Measurements from ENCODE around the gene TFF3. TPM values are rescaled to one million over a fixed set of nuclear protein-coding genes. Genes with fewer than 3 reads are reported as not detected.

The TFF3 gene
- total RNA-seq, 1 donor from 2014 or later: not detected

DNA sequence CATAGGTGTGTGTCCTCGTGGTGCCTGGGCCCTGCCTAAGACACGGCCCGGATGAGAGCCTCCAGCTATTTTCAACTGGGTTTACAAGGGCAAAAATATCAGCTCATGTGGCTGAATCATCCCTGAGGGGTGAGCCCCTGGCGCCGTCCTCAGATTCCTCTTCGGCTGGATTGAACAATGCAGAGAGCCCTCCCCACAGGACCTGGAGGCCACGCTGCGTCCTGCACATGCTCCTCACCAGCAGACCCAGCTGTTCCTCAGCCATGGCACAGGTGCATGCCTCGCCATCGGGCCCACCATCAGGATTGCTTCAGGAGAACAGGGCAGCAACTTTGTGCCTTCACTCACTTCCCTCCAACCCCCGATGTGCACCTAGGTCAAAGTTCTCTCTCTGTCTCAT is 35.3 kb downstream of the TFF3 start:
- Histone ChIP-seq H2AFZ (replicated peaks) (no peak overlapping the region), H3K9me3 (ENCODE audit: low read depth) (no peaks in the 10 kb centered on the region), H3K4me1 (no peaks in the 10 kb centered on the region), H3K9ac (no peak overlapping the region), H3K4me2 (no peak overlapping the region), H3K4me3 (no peak overlapping the region), H3K27me3 (no peaks in the 10 kb centered on the region), H4K20me1 (ENCODE audit: low read depth) (no peaks in the 10 kb centered on the region), H3F3A (ENCODE audit: low read depth) (no peaks in the 10 kb centered on the region), H3K79me2 (ENCODE audit: low read depth) (no peaks in the 10 kb centered on the region), H3K27ac (no peak overlapping the region), H3K36me3 (no peaks in the 10 kb centered on the region)
- Mint-ChIP-seq H3K4me1 (no peaks in the 10 kb centered on the region), H3K27ac (no peak overlapping the region), H3K4me3 (no peak overlapping the region), H3K9me3 (no peaks in the 10 kb centered on the region), H3K27me3 (ENCODE audit: insufficient read depth, low read depth) (peaks cover 14% of the 10 kb centered on the region), H3K36me3 (no peaks in the 10 kb centered on the region)
- TF ChIP-seq EZH2phosphoT487 (IDR thresholded peaks at IDR 0.05) (no peak), EZH2 (IDR thresholded peaks at IDR 0.05) (no peak)
- TF ChIP-seq, protein P1, sequence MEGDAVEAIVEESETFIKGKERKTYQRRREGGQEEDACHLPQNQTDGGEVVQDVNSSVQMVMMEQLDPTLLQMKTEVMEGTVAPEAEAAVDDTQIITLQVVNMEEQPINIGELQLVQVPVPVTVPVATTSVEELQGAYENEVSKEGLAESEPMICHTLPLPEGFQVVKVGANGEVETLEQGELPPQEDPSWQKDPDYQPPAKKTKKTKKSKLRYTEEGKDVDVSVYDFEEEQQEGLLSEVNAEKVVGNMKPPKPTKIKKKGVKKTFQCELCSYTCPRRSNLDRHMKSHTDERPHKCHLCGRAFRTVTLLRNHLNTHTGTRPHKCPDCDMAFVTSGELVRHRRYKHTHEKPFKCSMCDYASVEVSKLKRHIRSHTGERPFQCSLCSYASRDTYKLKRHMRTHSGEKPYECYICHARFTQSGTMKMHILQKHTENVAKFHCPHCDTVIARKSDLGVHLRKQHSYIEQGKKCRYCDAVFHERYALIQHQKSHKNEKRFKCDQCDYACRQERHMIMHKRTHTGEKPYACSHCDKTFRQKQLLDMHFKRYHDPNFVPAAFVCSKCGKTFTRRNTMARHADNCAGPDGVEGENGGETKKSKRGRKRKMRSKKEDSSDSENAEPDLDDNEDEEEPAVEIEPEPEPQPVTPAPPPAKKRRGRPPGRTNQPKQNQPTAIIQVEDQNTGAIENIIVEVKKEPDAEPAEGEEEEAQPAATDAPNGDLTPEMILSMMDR (IDR thresholded peaks at IDR 0.05): no peak
- no peak for DNase-seq (ENCODE audit: low spot score)

DNA sequence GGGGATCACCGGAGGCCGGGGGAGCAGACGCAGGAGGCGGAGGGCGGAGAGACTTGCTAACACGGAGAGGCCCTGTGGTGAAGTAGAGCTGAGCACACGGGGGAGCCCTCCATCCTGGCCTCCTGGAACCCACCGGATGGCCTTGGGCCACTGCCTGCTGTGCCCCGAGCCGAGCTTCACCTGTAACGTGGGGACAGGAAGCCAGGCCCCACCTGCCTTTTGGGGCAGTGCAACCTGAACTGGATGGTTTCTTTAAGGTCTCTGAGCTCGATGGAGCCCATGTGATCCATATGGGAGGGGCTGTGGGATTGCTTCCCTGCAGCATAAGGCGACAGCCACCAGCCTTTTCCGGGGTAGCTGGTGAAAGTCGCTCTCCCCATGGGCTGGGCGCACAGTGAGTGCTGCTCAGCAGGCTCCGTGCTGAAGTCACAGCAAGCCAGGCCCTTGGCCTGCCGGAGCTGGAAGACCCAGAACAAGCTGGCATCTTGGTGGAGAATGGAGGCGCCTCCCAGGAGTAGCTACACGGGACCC is 35.8 kb downstream of the TFF3 start:
- H3K27ac Mint-ChIP-seq: no peak overlapping the region

GRCh38 chr21:42278451-42279149 is 36.6 kb downstream of the TFF3 start:
- TF ChIP-seq, protein P1 (IDR thresholded peaks at IDR 0.05): no peak
- TF ChIP-seq EZH2 (IDR thresholded peaks at IDR 0.05): no peak
- no peak overlapping the region for H3K27ac ChIP-seq
- H3K9me3 ChIP-seq (ENCODE audit: low read depth): no peaks in the 10 kb centered on the region
- Mint-ChIP-seq H3K27me3 (ENCODE audit: insufficient read depth, low read depth) (peaks cover 14% of the 10 kb centered on the region), H3K36me3 (no peaks in the 10 kb centered on the region), H3K27ac (no peak overlapping the region), H3K4me1 (no peaks in the 10 kb centered on the region), H3K9me3 (no peaks in the 10 kb centered on the region), H3K4me3 (no peak overlapping the region)
- H2AFZ ChIP-seq (replicated peaks): no peak overlapping the region
- H3K4me1 ChIP-seq: no peaks in the 10 kb centered on the region
- H3K4me3 ChIP-seq: no peak overlapping the region
- no peak overlapping the region for H3K4me2 ChIP-seq
- H3F3A ChIP-seq (ENCODE audit: low read depth): no peaks in the 10 kb centered on the region
- H3K36me3 ChIP-seq: no peaks in the 10 kb centered on the region
- no peaks in the 10 kb centered on the region for H3K27me3 ChIP-seq
- H4K20me1 ChIP-seq (ENCODE audit: low read depth): no peaks in the 10 kb centered on the region
- no peaks in the 10 kb centered on the region for H3K79me2 ChIP-seq (ENCODE audit: low read depth)
- no peak overlapping the region for H3K9ac ChIP-seq
- DNase-seq (ENCODE audit: low spot score): no peak

More for the DNA sequence above, 35.8 kb downstream of the TFF3 start:
- H4K20me1 ChIP-seq (ENCODE audit: low read depth): no peaks in the 10 kb centered on the region
- H3F3A ChIP-seq (ENCODE audit: low read depth): no peaks in the 10 kb centered on the region
- no peak overlapping the region for H3K4me3 ChIP-seq
- TF ChIP-seq EZH2 (IDR thresholded peaks at IDR 0.05): no peak
- no peak for TF ChIP-seq EZH2phosphoT487 (IDR thresholded peaks at IDR 0.05)
- TF ChIP-seq, protein P1 (IDR thresholded peaks at IDR 0.05): no peak
- no peaks in the 10 kb centered on the region for H3K27me3 ChIP-seq
- H3K4me1 Mint-ChIP-seq: no peaks in the 10 kb centered on the region
- no peak overlapping the region for H3K4me2 ChIP-seq
- H3K4me3 Mint-ChIP-seq: no peak overlapping the region
- H3K9ac ChIP-seq: no peak overlapping the region
- H3K4me1 ChIP-seq: no peaks in the 10 kb centered on the region
- H3K27me3 Mint-ChIP-seq (ENCODE audit: insufficient read depth, low read depth): peaks cover 14% of the 10 kb centered on the region
- H2AFZ ChIP-seq (replicated peaks): no peak overlapping the region
- no peaks in the 10 kb centered on the region for H3K36me3 Mint-ChIP-seq
- H3K27ac ChIP-seq: no peak overlapping the region
- H3K79me2 ChIP-seq (ENCODE audit: low read depth): no peaks in the 10 kb centered on the region
- H3K36me3 ChIP-seq: no peaks in the 10 kb centered on the region
- H3K9me3 Mint-ChIP-seq: no peaks in the 10 kb centered on the region
- DNase-seq (ENCODE audit: low spot score): no peak
- no peaks in the 10 kb centered on the region for H3K9me3 ChIP-seq (ENCODE audit: low read depth)
